Right forelimb (tissue), 1 donor: ENCODE results near the gene GSTA3.
"Not testable (repeated sequence)": the region's sequence is repeated elsewhere in the genome, so short reads cannot be mapped to it uniquely, and the experiment has no call there.

Experiments
- DNase-seq: peaks from one replicate; pipeline ENCODE4 v3.0.0-alpha.2; 2018

The GSTA3 gene

GRCh38 chr6:52909531-52909930, at the start of gene GSTA3:
GSTA3 (minus strand) TSS chr6:52909698; CDS start chr6:52905834, 3,864 bp downstream.
- no peak for DNase-seq

- no peak for DNase-seq
Observed at GRCh38 chr6:52958546-52959255, 49.2 kb upstream of the GSTA3 start.

DNA sequence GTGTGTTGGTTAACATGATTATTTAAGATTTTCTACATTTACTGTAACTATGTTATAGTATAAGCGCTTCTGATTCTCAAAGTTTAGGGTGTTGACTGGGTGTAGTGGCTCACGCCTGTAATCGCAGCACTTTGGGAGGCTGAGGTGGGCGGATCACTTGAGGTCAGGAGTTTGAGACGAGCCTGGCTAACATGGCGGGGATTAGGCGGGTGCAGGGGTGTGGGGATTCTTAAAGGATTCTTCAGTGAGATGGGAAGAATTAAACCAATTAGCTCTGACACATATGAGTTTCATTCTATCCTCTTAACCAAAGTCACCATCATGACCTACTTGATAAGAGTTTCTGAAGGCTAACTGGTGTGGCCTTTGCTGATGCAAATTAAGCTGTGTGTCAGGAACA, 46.4 kb upstream of the GSTA3 start:
- DNase-seq: no peak

- no peak for DNase-seq
Observed at GRCh38 chr6:52953911-52954839, 44.7 kb upstream of the GSTA3 start.

DNA sequence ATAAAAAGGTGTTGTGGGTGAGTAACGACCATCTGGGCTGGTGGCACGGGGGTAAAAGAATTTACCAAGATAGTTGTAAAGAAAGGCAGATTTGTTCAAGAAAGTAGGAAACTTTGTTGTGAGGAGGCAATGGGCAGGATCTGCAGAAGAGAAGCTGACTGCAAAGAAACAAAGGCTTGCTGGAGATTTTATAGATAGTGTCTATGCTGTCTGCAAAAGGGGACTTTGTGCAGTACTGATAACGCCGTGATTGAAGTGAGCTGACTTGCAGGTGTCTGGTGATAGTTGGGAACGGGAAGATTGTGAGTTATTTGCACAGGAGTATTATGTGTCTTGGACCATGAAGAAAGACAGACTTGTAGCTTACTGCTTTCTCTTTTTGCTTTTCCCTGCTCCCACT, 36.8 kb upstream of the GSTA3 start:
- DNase-seq: no peak

DNA sequence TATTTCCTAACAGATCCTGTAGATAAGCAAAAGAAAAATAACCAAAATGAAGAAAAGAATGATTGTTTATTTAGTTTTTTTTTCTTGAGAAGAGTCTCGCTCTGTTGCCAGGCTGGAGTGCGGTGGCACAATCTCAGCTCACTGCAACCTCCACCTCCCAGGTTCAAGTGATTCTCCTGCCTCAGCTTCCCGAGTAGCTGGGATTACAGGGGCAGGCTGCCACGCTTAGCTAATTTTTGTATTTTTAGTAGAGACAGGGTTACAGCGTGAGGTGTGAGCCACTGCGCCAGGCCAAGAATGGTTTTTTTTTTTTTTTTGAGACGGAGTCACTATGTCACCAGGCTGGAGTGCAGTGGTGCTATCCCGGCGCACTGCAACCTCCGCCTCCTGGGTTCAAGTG, 33.3 kb upstream of the GSTA3 start:
- not testable (repeated sequence) for DNase-seq

GRCh38 chr6:52942221-52942620, 32.7 kb upstream of the GSTA3 start:
- DNase-seq: no peak

- DNase-seq: no peak
Observed at GRCh38 chr6:52937908-52938307, 28.4 kb upstream of the GSTA3 start.

- DNase-seq: no peak
Observed at GRCh38 chr6:52933778-52934177, 24.3 kb upstream of the GSTA3 start.

DNA sequence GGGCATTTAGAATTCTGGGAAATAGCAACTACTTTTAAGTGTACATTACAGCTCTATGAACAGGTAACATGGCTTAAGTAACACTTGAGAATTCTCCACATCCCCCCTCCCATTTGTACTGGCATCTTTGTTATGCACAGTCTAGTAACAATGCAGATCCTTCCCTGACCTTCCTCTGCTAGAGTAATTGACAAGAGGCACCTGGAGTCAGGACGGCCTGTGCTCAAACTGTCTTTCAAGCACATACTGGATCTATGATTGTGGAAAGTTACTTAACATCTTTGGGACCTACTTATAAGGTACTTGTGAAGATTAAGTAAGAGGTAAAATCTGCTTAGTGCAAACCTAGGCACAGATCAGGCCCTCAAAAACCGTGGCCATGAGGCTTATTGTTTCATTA, 21.9 kb upstream of the GSTA3 start:
- no peak for DNase-seq

DNA sequence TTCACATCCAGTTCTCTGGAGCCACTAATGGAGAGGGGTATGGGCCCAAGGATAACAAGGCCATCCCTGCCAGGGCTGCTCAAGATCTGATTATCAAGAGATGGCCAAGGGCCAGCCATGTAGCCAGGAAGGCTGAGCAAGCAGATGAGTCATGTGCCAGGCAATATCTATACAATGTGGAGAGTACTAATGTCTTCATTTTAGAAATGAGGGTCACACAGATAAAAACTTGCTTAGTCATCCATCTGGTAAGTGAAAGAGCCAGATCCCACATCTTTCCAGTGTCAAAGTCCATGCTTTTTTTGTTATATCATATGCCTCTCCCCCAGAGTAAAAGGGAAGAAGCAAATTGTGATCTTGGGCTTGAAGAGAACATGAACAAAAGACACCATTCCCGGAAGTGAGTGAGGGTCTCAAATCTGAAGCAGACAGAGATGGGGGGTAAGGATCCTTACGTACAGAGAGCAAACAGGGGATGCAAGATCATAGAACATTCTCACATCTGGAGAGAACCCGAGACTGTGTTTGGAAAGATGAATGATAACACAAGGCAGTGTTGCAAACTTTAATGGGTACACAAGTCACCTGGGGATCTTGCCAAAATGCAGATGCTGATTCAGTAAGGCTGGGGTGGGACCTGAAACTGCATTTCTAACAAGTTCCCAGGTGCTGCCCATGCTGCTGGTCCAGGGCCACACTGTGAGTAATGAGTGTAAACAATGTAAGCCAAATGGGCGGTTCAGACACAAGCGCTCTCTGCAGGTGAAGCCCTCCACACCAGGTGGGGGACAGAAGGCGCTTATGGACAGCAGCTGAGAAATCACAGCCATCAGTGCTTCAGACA, 20.0 kb upstream of the GSTA3 start:
- no peak for DNase-seq

DNA sequence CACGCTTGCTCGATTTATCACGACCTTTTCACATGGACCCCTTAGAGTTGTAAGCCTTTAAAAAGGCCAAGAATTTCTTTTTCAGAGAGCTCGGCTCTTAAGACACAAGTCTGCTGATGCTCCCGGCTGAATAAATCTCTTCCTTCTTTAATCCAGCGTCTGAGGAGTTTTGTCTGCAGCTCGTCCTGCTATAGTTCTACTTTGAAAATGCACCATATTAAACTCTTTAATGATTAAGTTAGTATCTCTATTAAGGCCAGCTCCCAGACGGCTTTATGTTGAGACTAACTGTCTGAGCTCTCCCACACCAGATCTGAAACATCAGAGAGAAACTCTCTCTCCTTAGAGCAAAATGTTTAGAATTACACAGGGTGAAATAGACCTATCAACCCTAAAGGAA, 18.0 kb upstream of the GSTA3 start:
- no peak for DNase-seq

- DNase-seq: no peak
Observed at GRCh38 chr6:52925919-52926792, 16.7 kb upstream of the GSTA3 start.

DNA sequence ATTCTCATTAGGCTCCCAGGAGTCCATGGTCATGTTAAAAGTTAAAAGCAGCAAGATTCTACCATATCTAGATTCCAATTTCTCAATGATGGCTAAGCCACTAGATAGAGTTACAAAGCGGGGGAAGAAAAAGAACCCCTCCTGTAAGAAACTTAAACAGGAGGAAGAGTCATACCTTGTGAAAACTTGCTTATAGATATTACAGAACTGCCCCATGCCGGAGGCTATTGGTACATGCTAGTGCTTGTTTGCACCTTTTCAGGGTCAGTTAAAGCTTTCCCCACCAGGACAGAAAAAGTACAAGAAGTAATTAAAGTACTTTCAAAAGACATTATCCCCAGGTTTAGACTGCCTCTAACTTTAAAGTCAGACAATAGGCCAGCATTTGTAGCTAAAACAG, 15.5 kb upstream of the GSTA3 start:
- no peak for DNase-seq

- not testable (repeated sequence) for DNase-seq
Observed at GRCh38 chr6:52923689-52924088, 14.2 kb upstream of the GSTA3 start.

GRCh38 chr6:52922161-52922560, 12.7 kb upstream of the GSTA3 start:
- DNase-seq: no peak

GRCh38 chr6:52921743-52922142, 12.2 kb upstream of the GSTA3 start:
- no peak for DNase-seq

DNA sequence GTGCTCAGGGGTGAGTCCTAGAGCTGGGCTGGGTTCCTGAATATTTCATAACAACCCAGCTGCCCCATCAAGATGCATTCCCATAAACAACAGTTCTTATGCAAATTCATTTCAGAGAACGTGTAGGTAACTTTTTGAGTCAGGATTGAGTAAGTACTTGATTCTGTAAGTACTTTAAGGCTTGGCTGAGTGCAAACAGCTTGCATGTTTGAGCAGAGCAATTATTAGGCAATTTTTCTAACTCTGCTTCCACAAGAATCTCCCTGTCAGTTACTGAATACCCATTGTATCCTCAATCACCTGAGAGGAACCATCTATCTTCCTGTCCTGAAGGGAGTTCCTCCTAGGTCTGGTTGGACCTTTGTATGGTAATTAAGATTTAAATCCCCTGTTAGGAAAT, 10.0 kb upstream of the GSTA3 start:
- not testable (repeated sequence) for DNase-seq

DNA sequence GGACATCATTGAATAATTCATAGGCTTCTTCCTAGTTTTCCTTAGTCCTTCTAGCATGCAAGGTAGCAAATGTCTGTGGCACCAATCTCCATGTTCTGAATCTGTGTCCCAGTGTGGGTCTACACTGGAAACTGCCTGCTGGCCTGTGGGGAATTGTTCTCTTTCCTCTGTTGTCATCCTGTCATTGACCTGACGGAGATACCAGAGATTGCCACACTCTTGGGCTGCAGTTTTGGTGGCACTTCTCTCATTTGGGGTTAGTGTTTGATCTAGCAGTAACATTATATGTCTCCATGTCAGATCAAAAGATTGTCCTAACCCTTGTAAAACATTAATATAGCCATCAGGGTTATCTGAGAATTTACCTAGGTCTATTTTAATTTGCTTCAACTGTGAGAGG, 9.3 kb upstream of the GSTA3 start:
- DNase-seq: not testable (repeated sequence)

DNA sequence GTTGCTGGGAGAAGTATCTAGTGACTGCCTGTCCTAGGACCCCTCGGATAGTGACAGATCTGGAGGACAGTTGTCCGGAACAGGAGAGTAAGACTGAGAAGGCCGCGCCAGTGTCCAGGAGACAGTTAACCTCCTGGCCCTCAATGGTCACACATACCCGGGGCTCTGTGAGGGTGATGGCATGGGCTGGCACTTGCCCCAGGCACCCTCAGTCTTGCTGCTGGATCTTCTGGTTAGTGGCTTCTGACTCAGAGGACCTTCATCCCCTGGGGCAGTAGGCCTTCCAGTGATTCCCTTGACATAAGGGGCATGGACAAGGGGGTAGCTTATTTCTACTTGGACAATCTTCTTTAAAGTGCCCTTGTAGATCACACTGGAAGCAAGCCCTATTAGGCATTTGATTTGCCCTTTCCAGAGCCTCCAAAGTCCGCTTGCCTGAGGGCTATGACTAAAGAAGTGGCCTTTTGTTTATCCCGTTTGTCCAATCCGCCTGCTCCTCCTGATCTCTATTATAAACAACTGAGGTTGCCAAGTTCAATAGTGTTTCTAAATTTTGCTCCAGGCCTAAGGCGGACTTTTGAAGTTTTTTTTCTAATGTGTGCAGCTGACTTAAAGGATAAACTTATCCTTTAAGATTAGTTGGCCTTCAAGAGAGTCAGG, 8.7 kb upstream of the GSTA3 start:
- DNase-seq: not testable (repeated sequence)

- no peak for DNase-seq
Observed at GRCh38 chr6:52914516-52914915, 5.0 kb upstream of the GSTA3 start.

- no peak for DNase-seq
Observed at GRCh38 chr6:52910091-52910490, 593 bp upstream of the GSTA3 start.
